ENCODE data around the gene PAX8. TPM values are rescaled to one million over a fixed set of nuclear protein-coding genes. Genes with fewer than 3 reads are reported as not detected.

Gene PAX8
- total RNA-seq, 1 donor from 2014 or later = 2.9 TPM

GRCh38 chr2:113232123-113232522, 46.6 kb downstream of the PAX8 start:
- Histone ChIP-seq H3K27ac (no peak overlapping the region), H3K79me2 (ENCODE audit: low read depth) (no peaks in the 10 kb centered on the region), H3K27me3 (no peaks in the 10 kb centered on the region), H3K4me2 (no peak overlapping the region), H3K36me3 (no peaks in the 10 kb centered on the region), H3F3A (ENCODE audit: low read depth) (no peaks in the 10 kb centered on the region), H3K9ac (no peak overlapping the region), H3K9me3 (ENCODE audit: low read depth) (no peaks in the 10 kb centered on the region), H2AFZ (replicated peaks) (no peak overlapping the region), H3K4me3 (no peak overlapping the region), H3K4me1 (no peaks in the 10 kb centered on the region), H4K20me1 (ENCODE audit: low read depth) (no peaks in the 10 kb centered on the region)
- H3K27ac Mint-ChIP-seq = no peak overlapping the region
- peaks cover 12% of the 10 kb centered on the region for H3K36me3 Mint-ChIP-seq
- peaks cover 36% of the 10 kb centered on the region for H3K4me1 Mint-ChIP-seq
- DNase-seq (ENCODE audit: low spot score) = no peak
- peaks cover 12% of the 10 kb centered on the region for H3K9me3 Mint-ChIP-seq
- peaks cover 21% of the 10 kb centered on the region for H3K27me3 Mint-ChIP-seq (ENCODE audit: insufficient read depth, low read depth)
- no peak overlapping the region for H3K4me3 Mint-ChIP-seq
- TF ChIP-seq, protein P1, sequence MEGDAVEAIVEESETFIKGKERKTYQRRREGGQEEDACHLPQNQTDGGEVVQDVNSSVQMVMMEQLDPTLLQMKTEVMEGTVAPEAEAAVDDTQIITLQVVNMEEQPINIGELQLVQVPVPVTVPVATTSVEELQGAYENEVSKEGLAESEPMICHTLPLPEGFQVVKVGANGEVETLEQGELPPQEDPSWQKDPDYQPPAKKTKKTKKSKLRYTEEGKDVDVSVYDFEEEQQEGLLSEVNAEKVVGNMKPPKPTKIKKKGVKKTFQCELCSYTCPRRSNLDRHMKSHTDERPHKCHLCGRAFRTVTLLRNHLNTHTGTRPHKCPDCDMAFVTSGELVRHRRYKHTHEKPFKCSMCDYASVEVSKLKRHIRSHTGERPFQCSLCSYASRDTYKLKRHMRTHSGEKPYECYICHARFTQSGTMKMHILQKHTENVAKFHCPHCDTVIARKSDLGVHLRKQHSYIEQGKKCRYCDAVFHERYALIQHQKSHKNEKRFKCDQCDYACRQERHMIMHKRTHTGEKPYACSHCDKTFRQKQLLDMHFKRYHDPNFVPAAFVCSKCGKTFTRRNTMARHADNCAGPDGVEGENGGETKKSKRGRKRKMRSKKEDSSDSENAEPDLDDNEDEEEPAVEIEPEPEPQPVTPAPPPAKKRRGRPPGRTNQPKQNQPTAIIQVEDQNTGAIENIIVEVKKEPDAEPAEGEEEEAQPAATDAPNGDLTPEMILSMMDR (IDR thresholded peaks at IDR 0.05) = no peak
- no peak for TF ChIP-seq EZH2 (IDR thresholded peaks at IDR 0.05)
- no peak for TF ChIP-seq EZH2phosphoT487 (IDR thresholded peaks at IDR 0.05)

GRCh38 chr2:113231064-113231463, 47.7 kb downstream of the PAX8 start:
- Mint-ChIP-seq H3K27me3 (ENCODE audit: insufficient read depth, low read depth) (peaks cover 21% of the 10 kb centered on the region), H3K36me3 (peaks cover 7% of the 10 kb centered on the region), H3K9me3 (peaks cover 8% of the 10 kb centered on the region), H3K4me1 (peaks cover 44% of the 10 kb centered on the region), H3K4me3 (no peak overlapping the region), H3K27ac (no peak overlapping the region)
- H3K9me3 ChIP-seq (ENCODE audit: low read depth) = no peaks in the 10 kb centered on the region
- DNase-seq (ENCODE audit: low spot score) = no peak
- H3K27ac ChIP-seq = no peak overlapping the region
- H3K27me3 ChIP-seq = no peaks in the 10 kb centered on the region
- no peak overlapping the region for H3K4me3 ChIP-seq
- no peak overlapping the region for H3K4me2 ChIP-seq
- H3F3A ChIP-seq (ENCODE audit: low read depth) = peaks cover 2% of the 10 kb centered on the region
- H4K20me1 ChIP-seq (ENCODE audit: low read depth) = no peaks in the 10 kb centered on the region
- H3K4me1 ChIP-seq = peaks cover 4% of the 10 kb centered on the region
- H3K79me2 ChIP-seq (ENCODE audit: low read depth) = no peaks in the 10 kb centered on the region
- no peak overlapping the region for H2AFZ ChIP-seq (replicated peaks)
- H3K9ac ChIP-seq = no peak overlapping the region
- TF ChIP-seq EZH2phosphoT487 (IDR thresholded peaks at IDR 0.05) (no peak), EZH2 (IDR thresholded peaks at IDR 0.05) (no peak)
- H3K36me3 ChIP-seq = no peaks in the 10 kb centered on the region

DNA sequence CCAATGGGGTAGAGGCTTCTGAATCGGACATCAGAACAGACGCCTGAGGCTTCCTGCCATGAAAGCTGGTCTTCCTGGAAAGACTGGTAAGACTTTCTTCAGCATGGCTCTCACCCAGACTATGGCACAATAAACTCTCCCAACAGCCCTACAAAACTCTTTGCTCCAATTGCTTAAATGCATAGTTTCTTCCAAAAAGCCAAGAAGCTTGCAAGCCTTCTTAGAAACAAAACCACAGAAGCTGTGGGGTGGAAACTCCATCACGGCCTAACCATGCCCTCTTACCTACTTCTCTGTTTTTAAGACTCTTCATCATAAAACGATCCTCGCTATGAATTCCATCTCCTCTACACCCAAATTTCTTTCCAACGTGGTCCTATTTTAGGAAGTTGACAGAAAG, 48.2 kb downstream of the PAX8 start:
- DNase-seq (ENCODE audit: low spot score) = no peak
- Histone ChIP-seq H2AFZ (replicated peaks) (no peak overlapping the region), H3K4me2 (no peak overlapping the region), H3K36me3 (no peaks in the 10 kb centered on the region), H3K27me3 (no peaks in the 10 kb centered on the region), H3F3A (ENCODE audit: low read depth) (peaks cover 6% of the 10 kb centered on the region), H3K4me3 (no peak overlapping the region), H3K9ac (no peak overlapping the region), H3K4me1 (peaks cover 9% of the 10 kb centered on the region), H4K20me1 (ENCODE audit: low read depth) (no peaks in the 10 kb centered on the region), H3K9me3 (ENCODE audit: low read depth) (no peaks in the 10 kb centered on the region), H3K27ac (no peak overlapping the region), H3K79me2 (ENCODE audit: low read depth) (no peaks in the 10 kb centered on the region)
- Mint-ChIP-seq H3K36me3 (peaks cover 7% of the 10 kb centered on the region), H3K9me3 (peaks cover 8% of the 10 kb centered on the region), H3K27me3 (ENCODE audit: insufficient read depth, low read depth) (peaks cover 21% of the 10 kb centered on the region), H3K4me3 (no peak overlapping the region), H3K27ac (peak overlapping the region; percentile 72), H3K4me1 (peaks cover 49% of the 10 kb centered on the region)
- TF ChIP-seq EZH2phosphoT487 (IDR thresholded peaks at IDR 0.05) (no peak), EZH2 (IDR thresholded peaks at IDR 0.05) (no peak)
- TF ChIP-seq, protein P1 (IDR thresholded peaks at IDR 0.05) = no peak

DNA sequence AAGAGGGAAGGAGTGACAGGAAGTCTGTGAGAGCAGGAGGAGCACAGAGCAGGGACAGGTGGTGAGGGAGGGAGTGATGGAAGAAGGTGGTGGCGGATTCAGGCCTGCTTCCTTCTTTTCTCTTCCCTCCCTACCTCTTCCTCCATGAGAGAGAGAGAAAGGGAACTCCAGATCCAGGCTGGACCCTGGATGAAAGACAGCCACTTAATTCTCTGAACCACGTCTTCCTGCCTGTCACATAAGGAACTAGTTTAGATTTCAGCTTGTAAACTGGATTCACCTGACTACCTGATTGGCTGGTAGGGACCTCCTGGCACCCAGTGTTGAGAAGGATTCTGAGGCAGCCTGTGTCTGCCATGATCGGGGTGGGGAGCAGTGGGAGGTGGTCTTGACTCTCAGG, 48.9 kb downstream of the PAX8 start:
- Mint-ChIP-seq H3K4me3 (no peak overlapping the region), H3K4me1 (peaks cover 56% of the 10 kb centered on the region), H3K27ac (no peak overlapping the region), H3K27me3 (ENCODE audit: insufficient read depth, low read depth) (peaks cover 21% of the 10 kb centered on the region), H3K9me3 (peaks cover 6% of the 10 kb centered on the region), H3K36me3 (peaks cover 5% of the 10 kb centered on the region)
- Histone ChIP-seq H3K36me3 (no peaks in the 10 kb centered on the region), H3K9ac (no peak overlapping the region), H3K79me2 (ENCODE audit: low read depth) (no peaks in the 10 kb centered on the region), H2AFZ (replicated peaks) (peak overlapping the region; percentile 17), H3K4me2 (no peak overlapping the region), H3K27ac (no peak overlapping the region), H3K4me1 (peaks cover 17% of the 10 kb centered on the region), H3K4me3 (no peak overlapping the region), H3F3A (ENCODE audit: low read depth) (peaks cover 12% of the 10 kb centered on the region), H3K27me3 (no peaks in the 10 kb centered on the region), H4K20me1 (ENCODE audit: low read depth) (no peaks in the 10 kb centered on the region), H3K9me3 (ENCODE audit: low read depth) (no peaks in the 10 kb centered on the region)
- no peak for DNase-seq (ENCODE audit: low spot score)
- TF ChIP-seq EZH2phosphoT487 (IDR thresholded peaks at IDR 0.05) (no peak), EZH2 (IDR thresholded peaks at IDR 0.05) (no peak)
- TF ChIP-seq, protein P1 (IDR thresholded peaks at IDR 0.05) = no peak
